22Rv1 (cell line): ENCODE measurements around the gene LDLRAD4.

Experiments used
- CTCF ChIP-seq: fragments of 450-650 bp; IDR thresholded peaks from 2 replicates; pipeline ENCODE4 v1.5.1; 2017; ENCODE audit warnings: mild to moderate bottlenecking
- ZFX ChIP-seq: fragments of 450-650 bp; IDR thresholded peaks from 2 replicates; pipeline ENCODE4 v1.6.1; 2017; ENCODE audit warnings: antibody characterized with exemption, borderline replicate concordance

GRCh38 chr18:13486686-13487085, 268.1 kb downstream of the LDLRAD4 start:
- no peak for TF ChIP-seq CTCF
- no peak for TF ChIP-seq ZFX
